SK-N-SH (cell line): ENCODE results near the gene OXA1L. TPM values are rescaled to one million over a fixed set of nuclear protein-coding genes. Genes with fewer than 3 reads are reported as not detected.

Experiments
- CTCF ChIA-PET: fragments of 300-600, 350-600 bp; formaldehyde crosslinking; extraction: SDS; loops from one replicate; lab custom pipeline; 2021; lab: Yijun Ruan, JAX
- POLR2A ChIA-PET: fragments of 350-600 bp; sonication (Branson Sonifier 250); formaldehyde crosslinking; extraction: SDS; loops from one replicate; lab custom pipeline; 2020; ENCODE audit warnings: antibody characterized with exemption, inconsistent platforms; lab: Yijun Ruan, JAX
- DNase-seq: peaks from one replicate; pipeline ENCODE4 v3.0.0; 2012
- H2AFZ ChIP-seq: fragments of 200-600 bp; sonication (generic); 2 replicates; pipeline ENCODE4 v1.8.1; 2016; ENCODE audit warnings: antibody characterized with exemption, mild to moderate bottlenecking, low read depth
- H3F3A ChIP-seq: fragments of 200-600 bp; sonication (generic); replicated peaks from 2 replicates; pipeline ENCODE3; 2016; ENCODE audit warnings: antibody characterized with exemption, mild to moderate bottlenecking; ENCODE audit not compliant: insufficient read depth
- H3K27ac ChIP-seq, 2 experiments: fragments of 200-500 bp in 1 of 2; fragments of 200-600 bp in 1 of 2; sonication (Bioruptor generic) in 1 of 2; sonication (generic), shearing (Covaris generic) in 1 of 2; 2 replicates each; pipeline versions ENCODE4 v1.5.1 to v1.6.1; 2014 to 2016; ENCODE audit warnings: low read depth in 2 of 2, inconsistent platforms in 1 of 2, low read length in 1 of 2, mild to moderate bottlenecking in 1 of 2, mixed read lengths in 1 of 2
- H3K27me3 ChIP-seq: fragments of 200-600 bp; sonication (generic), shearing (Covaris generic); 2 replicates; pipeline ENCODE4 v1.6.1; 2016; ENCODE audit warnings: mixed run types; ENCODE audit not compliant: insufficient read depth
- H3K36me3 ChIP-seq, 2 experiments: fragments of 200-500 bp in 1 of 2; fragments of 200-600 bp in 1 of 2; sonication (Bioruptor generic) in 1 of 2; sonication (generic) in 1 of 2; replicated peaks in 1 of 2; 2 replicates each; pipeline versions ENCODE3 to v1.5.1; 2014 to 2016; ENCODE audit warnings: low read length in 1 of 2, mild to moderate bottlenecking in 1 of 2; ENCODE audit not compliant: insufficient read depth in 2 of 2, control insufficient read depth in 1 of 2
- H3K4me1 ChIP-seq, 2 experiments: fragments of 200-500 bp in 1 of 2; fragments of 200-600 bp in 1 of 2; sonication (Bioruptor generic) in 1 of 2; sonication (generic), shearing (Covaris generic) in 1 of 2; 2 replicates each; pipeline versions ENCODE4 v1.5.1 to v1.6.1; 2014 to 2016; ENCODE audit warnings: low read depth in 1 of 2, low read length in 1 of 2, mixed run types in 1 of 2; ENCODE audit not compliant: insufficient read depth in 2 of 2, control insufficient read depth in 1 of 2
- H3K4me2 ChIP-seq: fragments of 200-600 bp; sonication (generic), shearing (Covaris generic); 2 replicates; pipeline ENCODE4 v1.6.1; 2017; ENCODE audit warnings: mixed run types
- H3K4me3 ChIP-seq, 2 experiments: fragments of 200-500 bp in 1 of 2; fragments of 200-600 bp in 1 of 2; sonication (Bioruptor generic) in 1 of 2; sonication (generic), shearing (Covaris generic) in 1 of 2; 2 replicates each; pipeline versions ENCODE4 v1.5.1 to v1.8.1; 2014 to 2016; ENCODE audit warnings: low read depth in 2 of 2, inconsistent platforms in 1 of 2, low read length in 1 of 2, mild to moderate bottlenecking in 1 of 2, mixed read lengths in 1 of 2, moderate library complexity in 1 of 2
- H3K79me2 ChIP-seq: fragments of 200-600 bp; sonication (generic); 2 replicates; pipeline ENCODE4 v1.8.1; 2017; ENCODE audit warnings: mild to moderate bottlenecking; ENCODE audit not compliant: insufficient read depth
- H3K9ac ChIP-seq: fragments of 200-600 bp; sonication (generic); 2 replicates; pipeline ENCODE4 v1.6.1; 2017; ENCODE audit warnings: mixed run types
- H3K9me2 ChIP-seq: fragments of 200-600 bp; sonication (generic); 2 replicates; pipeline ENCODE4 v1.6.1; 2017; ENCODE audit warnings: mixed run types
- H3K9me3 ChIP-seq: fragments of 200-600 bp; sonication (generic); 2 replicates; pipeline ENCODE4 v1.6.1; 2017; ENCODE audit warnings: mixed run types, mild to moderate bottlenecking, moderate library complexity
- H4K20me1 ChIP-seq: fragments of 200-600 bp; sonication (generic); 2 replicates; pipeline ENCODE4 v1.6.1; 2017; ENCODE audit warnings: mild to moderate bottlenecking, mixed run types; ENCODE audit not compliant: insufficient read depth
- ELF1 ChIP-seq: IDR thresholded peaks from 2 replicates; pipeline ENCODE4 v1.4.0; 2012
- EZH2phosphoT487 ChIP-seq: fragments of 200-600 bp; sonication (generic); IDR thresholded peaks from 2 replicates; pipeline ENCODE4 v1.6.1; 2017; ENCODE audit warnings: low read depth, mixed run types, mild to moderate bottlenecking, antibody characterized with exemption, moderate library complexity, borderline replicate concordance
- FOXJ3 ChIP-seq: sonication (generic); formaldehyde crosslinking; IDR thresholded peaks from 2 replicates; pipeline ENCODE4 v1.5.1; 2020; ENCODE audit warnings: mild to moderate bottlenecking, missing genetic modification reagents
- FOXM1 ChIP-seq: IDR thresholded peaks from 2 replicates; pipeline ENCODE4 v1.4.0; 2012; ENCODE audit warnings: low read depth, mild to moderate bottlenecking
- MEF2A ChIP-seq: IDR thresholded peaks from 2 replicates; pipeline ENCODE4 v1.4.0; 2012; ENCODE audit warnings: low read depth, borderline replicate concordance
- NFIC ChIP-seq: IDR thresholded peaks from 2 replicates; pipeline ENCODE4 v1.4.0; 2012; ENCODE audit warnings: borderline replicate concordance
- POLR2AphosphoS5 ChIP-seq: IDR thresholded peaks from 2 replicates; pipeline ENCODE4 v1.6.1; 2012; ENCODE audit warnings: low read depth, low read length
- RAD21 ChIP-seq: IDR thresholded peaks from 2 replicates; pipeline ENCODE4 v1.6.1; 2012; ENCODE audit warnings: mild to moderate bottlenecking, low read length
- WGBS: methylation state at CpG from one replicate; pipeline ENCODE4 v1.1.6; 2017; ENCODE audit warnings: low lambda C conversion rate; 5-methylcytosine and 5-hydroxymethylcytosine counted together
- polyA plus RNA-seq, 3 experiments: library from polyadenylated mRNA; depleted of rRNA; stranded (reverse); fragments of >200 nt; gene quantifications; 2 replicates each; pipeline ENCODE4 v1.2.3, GENCODE V29; 2012
- TF ChIP-seq, protein P1 (sequence below): fragments of 150-350 bp; IDR thresholded peaks from 2 replicates; pipeline ENCODE4 v1.6.1; 2016; ENCODE audit warnings: mild to moderate bottlenecking, low read depth, low read length
- TF ChIP-seq, protein P2 (sequence below): IDR thresholded peaks from 2 replicates; pipeline ENCODE4 v1.6.1; 2012; ENCODE audit warnings: mild to moderate bottlenecking, low read depth, low read length, moderate library complexity
- TF ChIP-seq, protein P3 (sequence below): fragments of 200-600 bp; sonication (generic); IDR thresholded peaks from 2 replicates; pipeline ENCODE4 v1.6.1; 2017; ENCODE audit warnings: antibody characterized with exemption, mild to moderate bottlenecking, moderate library complexity
- TF ChIP-seq, protein P4 (sequence below): IDR thresholded peaks from 2 replicates; pipeline ENCODE4 v1.4.0; 2012; ENCODE audit warnings: low read depth, borderline replicate concordance
- TF ChIP-seq, protein P5 (sequence below): IDR thresholded peaks from 2 replicates; pipeline ENCODE4 v1.4.0; 2012; ENCODE audit warnings: low read depth, borderline replicate concordance
- TF ChIP-seq, protein P6 (sequence below): IDR thresholded peaks from 2 replicates; pipeline ENCODE4; 2012

OXA1L gene
- polyA plus RNA-seq, 1 of the 3 experiments (the other 2 are of a cell fraction), result 119 TPM

DNA sequence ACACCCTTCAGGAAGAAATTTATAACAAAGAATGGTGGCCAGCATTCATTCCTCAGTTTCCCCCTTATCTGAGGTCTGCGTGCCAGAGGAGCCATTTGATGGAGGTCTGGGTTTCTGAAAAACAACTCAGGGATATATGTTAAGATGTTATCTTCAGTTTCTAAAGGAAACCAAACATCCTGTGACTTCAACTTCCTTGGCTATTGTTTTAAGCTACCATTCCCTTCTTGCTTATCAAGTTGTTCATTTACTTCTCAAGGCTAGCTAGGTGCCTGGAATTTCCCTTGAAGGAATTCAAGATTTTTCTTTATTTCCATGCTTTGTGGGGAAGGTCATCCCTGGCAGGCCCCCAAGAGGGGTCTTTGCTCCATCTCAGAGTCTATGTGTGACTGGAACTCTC, 27.1 kb upstream of the OXA1L start:
- CTCF ChIA-PET, result no interaction called here
- no peak for DNase-seq
- Histone ChIP-seq H3K4me1 (no peaks in the 10 kb centered on the region), H4K20me1 (no peaks in the 10 kb centered on the region), H3K9ac (no peak overlapping the region), H2AFZ (no peak overlapping the region), H3K4me2 (no peak overlapping the region), H3K9me3 (no peaks in the 10 kb centered on the region), H3K27ac (no peak overlapping the region), H3F3A (no peaks in the 10 kb centered on the region), H3K9me2 (no peaks in the 10 kb centered on the region), H3K79me2 (no peaks in the 10 kb centered on the region), H3K36me3 (no peaks in the 10 kb centered on the region), H3K4me3 (no peak overlapping the region), H3K27me3 (peaks cover 12% of the 10 kb centered on the region; the same call in 1 of the 2 replicates)
- POLR2A ChIA-PET, result no interaction called here
- 0% methylated on average over 1 of the region's 1 CpG for WGBS
- TF ChIP-seq EZH2phosphoT487 (no peak), MEF2A (no peak), NFIC (no peak), FOXM1 (no peak), RAD21 (no peak), ELF1 (no peak), POLR2AphosphoS5 (no peak), FOXJ3 (CRISPR knock-in tag) (no peak)
- TF ChIP-seq, protein P1, sequence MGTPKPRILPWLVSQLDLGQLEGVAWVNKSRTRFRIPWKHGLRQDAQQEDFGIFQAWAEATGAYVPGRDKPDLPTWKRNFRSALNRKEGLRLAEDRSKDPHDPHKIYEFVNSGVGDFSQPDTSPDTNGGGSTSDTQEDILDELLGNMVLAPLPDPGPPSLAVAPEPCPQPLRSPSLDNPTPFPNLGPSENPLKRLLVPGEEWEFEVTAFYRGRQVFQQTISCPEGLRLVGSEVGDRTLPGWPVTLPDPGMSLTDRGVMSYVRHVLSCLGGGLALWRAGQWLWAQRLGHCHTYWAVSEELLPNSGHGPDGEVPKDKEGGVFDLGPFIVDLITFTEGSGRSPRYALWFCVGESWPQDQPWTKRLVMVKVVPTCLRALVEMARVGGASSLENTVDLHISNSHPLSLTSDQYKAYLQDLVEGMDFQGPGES, result no peak
- TF ChIP-seq, protein P2, sequence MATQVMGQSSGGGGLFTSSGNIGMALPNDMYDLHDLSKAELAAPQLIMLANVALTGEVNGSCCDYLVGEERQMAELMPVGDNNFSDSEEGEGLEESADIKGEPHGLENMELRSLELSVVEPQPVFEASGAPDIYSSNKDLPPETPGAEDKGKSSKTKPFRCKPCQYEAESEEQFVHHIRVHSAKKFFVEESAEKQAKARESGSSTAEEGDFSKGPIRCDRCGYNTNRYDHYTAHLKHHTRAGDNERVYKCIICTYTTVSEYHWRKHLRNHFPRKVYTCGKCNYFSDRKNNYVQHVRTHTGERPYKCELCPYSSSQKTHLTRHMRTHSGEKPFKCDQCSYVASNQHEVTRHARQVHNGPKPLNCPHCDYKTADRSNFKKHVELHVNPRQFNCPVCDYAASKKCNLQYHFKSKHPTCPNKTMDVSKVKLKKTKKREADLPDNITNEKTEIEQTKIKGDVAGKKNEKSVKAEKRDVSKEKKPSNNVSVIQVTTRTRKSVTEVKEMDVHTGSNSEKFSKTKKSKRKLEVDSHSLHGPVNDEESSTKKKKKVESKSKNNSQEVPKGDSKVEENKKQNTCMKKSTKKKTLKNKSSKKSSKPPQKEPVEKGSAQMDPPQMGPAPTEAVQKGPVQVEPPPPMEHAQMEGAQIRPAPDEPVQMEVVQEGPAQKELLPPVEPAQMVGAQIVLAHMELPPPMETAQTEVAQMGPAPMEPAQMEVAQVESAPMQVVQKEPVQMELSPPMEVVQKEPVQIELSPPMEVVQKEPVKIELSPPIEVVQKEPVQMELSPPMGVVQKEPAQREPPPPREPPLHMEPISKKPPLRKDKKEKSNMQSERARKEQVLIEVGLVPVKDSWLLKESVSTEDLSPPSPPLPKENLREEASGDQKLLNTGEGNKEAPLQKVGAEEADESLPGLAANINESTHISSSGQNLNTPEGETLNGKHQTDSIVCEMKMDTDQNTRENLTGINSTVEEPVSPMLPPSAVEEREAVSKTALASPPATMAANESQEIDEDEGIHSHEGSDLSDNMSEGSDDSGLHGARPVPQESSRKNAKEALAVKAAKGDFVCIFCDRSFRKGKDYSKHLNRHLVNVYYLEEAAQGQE, result no peak
- TF ChIP-seq, protein P3, sequence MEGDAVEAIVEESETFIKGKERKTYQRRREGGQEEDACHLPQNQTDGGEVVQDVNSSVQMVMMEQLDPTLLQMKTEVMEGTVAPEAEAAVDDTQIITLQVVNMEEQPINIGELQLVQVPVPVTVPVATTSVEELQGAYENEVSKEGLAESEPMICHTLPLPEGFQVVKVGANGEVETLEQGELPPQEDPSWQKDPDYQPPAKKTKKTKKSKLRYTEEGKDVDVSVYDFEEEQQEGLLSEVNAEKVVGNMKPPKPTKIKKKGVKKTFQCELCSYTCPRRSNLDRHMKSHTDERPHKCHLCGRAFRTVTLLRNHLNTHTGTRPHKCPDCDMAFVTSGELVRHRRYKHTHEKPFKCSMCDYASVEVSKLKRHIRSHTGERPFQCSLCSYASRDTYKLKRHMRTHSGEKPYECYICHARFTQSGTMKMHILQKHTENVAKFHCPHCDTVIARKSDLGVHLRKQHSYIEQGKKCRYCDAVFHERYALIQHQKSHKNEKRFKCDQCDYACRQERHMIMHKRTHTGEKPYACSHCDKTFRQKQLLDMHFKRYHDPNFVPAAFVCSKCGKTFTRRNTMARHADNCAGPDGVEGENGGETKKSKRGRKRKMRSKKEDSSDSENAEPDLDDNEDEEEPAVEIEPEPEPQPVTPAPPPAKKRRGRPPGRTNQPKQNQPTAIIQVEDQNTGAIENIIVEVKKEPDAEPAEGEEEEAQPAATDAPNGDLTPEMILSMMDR, result no peak
- TF ChIP-seq, protein P4, sequence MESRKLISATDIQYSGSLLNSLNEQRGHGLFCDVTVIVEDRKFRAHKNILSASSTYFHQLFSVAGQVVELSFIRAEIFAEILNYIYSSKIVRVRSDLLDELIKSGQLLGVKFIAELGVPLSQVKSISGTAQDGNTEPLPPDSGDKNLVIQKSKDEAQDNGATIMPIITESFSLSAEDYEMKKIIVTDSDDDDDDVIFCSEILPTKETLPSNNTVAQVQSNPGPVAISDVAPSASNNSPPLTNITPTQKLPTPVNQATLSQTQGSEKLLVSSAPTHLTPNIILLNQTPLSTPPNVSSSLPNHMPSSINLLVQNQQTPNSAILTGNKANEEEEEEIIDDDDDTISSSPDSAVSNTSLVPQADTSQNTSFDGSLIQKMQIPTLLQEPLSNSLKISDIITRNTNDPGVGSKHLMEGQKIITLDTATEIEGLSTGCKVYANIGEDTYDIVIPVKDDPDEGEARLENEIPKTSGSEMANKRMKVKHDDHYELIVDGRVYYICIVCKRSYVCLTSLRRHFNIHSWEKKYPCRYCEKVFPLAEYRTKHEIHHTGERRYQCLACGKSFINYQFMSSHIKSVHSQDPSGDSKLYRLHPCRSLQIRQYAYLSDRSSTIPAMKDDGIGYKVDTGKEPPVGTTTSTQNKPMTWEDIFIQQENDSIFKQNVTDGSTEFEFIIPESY, result no peak
- TF ChIP-seq, protein P5, sequence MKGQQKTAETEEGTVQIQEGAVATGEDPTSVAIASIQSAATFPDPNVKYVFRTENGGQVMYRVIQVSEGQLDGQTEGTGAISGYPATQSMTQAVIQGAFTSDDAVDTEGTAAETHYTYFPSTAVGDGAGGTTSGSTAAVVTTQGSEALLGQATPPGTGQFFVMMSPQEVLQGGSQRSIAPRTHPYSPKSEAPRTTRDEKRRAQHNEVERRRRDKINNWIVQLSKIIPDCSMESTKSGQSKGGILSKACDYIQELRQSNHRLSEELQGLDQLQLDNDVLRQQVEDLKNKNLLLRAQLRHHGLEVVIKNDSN, result no peak
- TF ChIP-seq, protein P6, sequence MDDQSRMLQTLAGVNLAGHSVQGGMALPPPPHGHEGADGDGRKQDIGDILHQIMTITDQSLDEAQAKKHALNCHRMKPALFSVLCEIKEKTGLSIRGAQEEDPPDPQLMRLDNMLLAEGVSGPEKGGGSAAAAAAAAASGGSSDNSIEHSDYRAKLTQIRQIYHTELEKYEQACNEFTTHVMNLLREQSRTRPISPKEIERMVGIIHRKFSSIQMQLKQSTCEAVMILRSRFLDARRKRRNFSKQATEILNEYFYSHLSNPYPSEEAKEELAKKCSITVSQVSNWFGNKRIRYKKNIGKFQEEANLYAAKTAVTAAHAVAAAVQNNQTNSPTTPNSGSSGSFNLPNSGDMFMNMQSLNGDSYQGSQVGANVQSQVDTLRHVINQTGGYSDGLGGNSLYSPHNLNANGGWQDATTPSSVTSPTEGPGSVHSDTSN, result no peak
